ENCODE data around the gene CHST11. TPM values are rescaled to one million over a fixed set of nuclear protein-coding genes. Genes with fewer than 3 reads are reported as not detected.

The CHST11 gene
- total and polyA plus RNA-seq, 10 of the 15 experiments (the other 5 are each of a cell fraction or from before 2014, with no cell fraction given) = 1.9 to 38.1 (median 17.2) TPM

- Histone ChIP-seq H3K9ac (ENCODE audit: control insufficient read depth, insufficient read depth, low read length) (no peak overlapping the region), H2AFZ (ENCODE audit: control insufficient read depth, low read depth, low read length) (no peak overlapping the region), H3K4me2 (ENCODE audit: control insufficient read depth, insufficient read depth) (no peak overlapping the region), H3K79me2 (ENCODE audit: control insufficient read depth, insufficient read depth, low read length) (peaks cover 24% of the 10 kb centered on the region), H3K4me3 (no peak overlapping the region), H3K27me3 (replicated peaks in 1 of 2; ENCODE audit: control insufficient read depth in 2 of 2, insufficient read depth in 2 of 2, low read length in 1 of 2) (no peaks in the 10 kb centered on the region), H4K20me1 (ENCODE audit: control insufficient read depth, insufficient read depth) (no peaks in the 10 kb centered on the region; the same call in 1 of the 2 replicates), H3K36me3 (ENCODE audit: control insufficient read depth in 2 of 2, insufficient read depth in 2 of 2, low read length in 1 of 2) (no peaks in the 10 kb centered on the region; a peak in 1 of 4 replicates), H3K4me1 (ENCODE audit: control insufficient read depth, insufficient read depth, low read length) (peaks cover 6% of the 10 kb centered on the region), H3K27ac (ENCODE audit: control insufficient read depth, insufficient read depth) (no peak overlapping the region), H3K9me3 (replicated peaks; ENCODE audit: control insufficient read depth, insufficient read depth, low read length) (peaks cover 3% of the 10 kb centered on the region; the same call in 2 of the 3 replicates)
- ChIA-PET SMC1A (ENCODE audit: uncharacterized antibody, unreplicated experiment) (interaction anchor here (0.9 to 1.8 kb wide), 4 partner anchors 10 to 167 kb away, joined by 3 to 7 read pairs (median 4); no protein-coding TSS in a partner anchor), POLR2A (no interaction called here), CTCF (no interaction called here), RAD21 (ENCODE audit: unreplicated experiment) (interaction anchor here (1.2 to 3.0 kb wide), 3 partner anchors 24 to 85 kb away, joined by 4 to 7 read pairs (median 7); no protein-coding TSS in a partner anchor)
- intact Hi-C loops (cut with micrococcal nuclease; ENCODE audit: unreplicated experiment) (no loop called here), in situ Hi-C loops (cut with MboI) (no loop called here)
- no peak for DNase-seq (ENCODE audit: low read depth, low spot score)
- ATAC-seq = no peak
- no peak for TF ChIP-seq CEBPZ (IDR thresholded peaks at IDR 0.05; ENCODE audit: low read depth, low read length)
- TF ChIP-seq E4F1 (IDR thresholded peaks at IDR 0.05; ENCODE audit: borderline replicate concordance, partially characterized antibody) = no peak
- no peak for TF ChIP-seq RCOR1 (conservative IDR thresholded peaks at IDR 0.05; ENCODE audit: low read depth, low read length)
- TF ChIP-seq BCLAF1 (IDR thresholded peaks at IDR 0.05) = no peak
- TF ChIP-seq ASH2L (IDR thresholded peaks at IDR 0.05; ENCODE audit: borderline replicate concordance, low read depth) = no peak
- TF ChIP-seq ETV6 (conservative IDR thresholded peaks at IDR 0.05 in 1 of 2, IDR thresholded peaks at IDR 0.05 in 1 of 2; ENCODE audit: borderline replicate concordance in 1 of 2, low read depth in 1 of 2) = no peak
- no peak for TF ChIP-seq PBX3 (IDR thresholded peaks at IDR 0.05; ENCODE audit: insufficient replicate concordance, low read depth, low read length)
- no peak for TF ChIP-seq NR2C1 (IDR thresholded peaks at IDR 0.05)
- 88% methylated on average over 5 of the region's 5 CpGs for WGBS (ENCODE audit: insufficient coverage, insufficient replicate concordance, low lambda C conversion rate, missing lambda C conversion rate)
- FAIRE-seq = no peak
- no TSS peak for BruUV-seq (replicated peaks)
These were observed 88.1 kb downstream of the CHST11 start for GRCh38 chr12:104544836-104545235.
